HK-2 (cell line): Measurements from ENCODE around the gene GFM2.
"Not testable (repeated sequence)": the region's sequence is repeated elsewhere in the genome, so short reads cannot be mapped to it uniquely, and the experiment has no call there.

Source experiments
- DNase-seq: peaks from one replicate; pipeline ENCODE4 v3.0.0-alpha.2; 2018; ENCODE audit not compliant: unreplicated experiment

GFM2 gene

GRCh38 chr5:74693191-74693590 is 73.7 kb downstream of the GFM2 start:
- no peak for DNase-seq

- DNase-seq: no peak
Observed at GRCh38 chr5:74686962-74687751, 79.8 kb downstream of the GFM2 start.

- no peak for DNase-seq
Observed at GRCh38 chr5:74685979-74686631, 80.8 kb downstream of the GFM2 start.

GRCh38 chr5:74684900-74685851 is 81.7 kb downstream of the GFM2 start, which contains the start of gene HEXB:
HEXB (plus strand) TSS chr5:74685233; CDS start chr5:74685261, 28 bp downstream.
- DNase-seq: peak; percentile 87

GRCh38 chr5:74679966-74680365 is 87.0 kb downstream of the GFM2 start:
- DNase-seq: no peak

- not testable (repeated sequence) for DNase-seq
Observed at GRCh38 chr5:74679300-74679699, 87.6 kb downstream of the GFM2 start.

- DNase-seq: not testable (repeated sequence)
Observed at GRCh38 chr5:74678123-74678522, 88.8 kb downstream of the GFM2 start.

GRCh38 chr5:74676466-74676865 is 90.5 kb downstream of the GFM2 start:
- DNase-seq: not testable (repeated sequence)

- DNase-seq: no peak
Observed at GRCh38 chr5:74673011-74673790, 93.7 kb downstream of the GFM2 start.

GRCh38 chr5:74672215-74672877 is 94.6 kb downstream of the GFM2 start:
- DNase-seq: no peak
